ENCODE data around the gene CDK3. TPM values are rescaled to one million over a fixed set of nuclear protein-coding genes. Genes with fewer than 3 reads are reported as not detected.

Gene CDK3
- total and polyA plus RNA-seq, 9 of the 15 experiments (the other 6 are each of a cell fraction or from before 2014, with no cell fraction given): 0.55 to 8.2 (median 4.7) TPM

DNA sequence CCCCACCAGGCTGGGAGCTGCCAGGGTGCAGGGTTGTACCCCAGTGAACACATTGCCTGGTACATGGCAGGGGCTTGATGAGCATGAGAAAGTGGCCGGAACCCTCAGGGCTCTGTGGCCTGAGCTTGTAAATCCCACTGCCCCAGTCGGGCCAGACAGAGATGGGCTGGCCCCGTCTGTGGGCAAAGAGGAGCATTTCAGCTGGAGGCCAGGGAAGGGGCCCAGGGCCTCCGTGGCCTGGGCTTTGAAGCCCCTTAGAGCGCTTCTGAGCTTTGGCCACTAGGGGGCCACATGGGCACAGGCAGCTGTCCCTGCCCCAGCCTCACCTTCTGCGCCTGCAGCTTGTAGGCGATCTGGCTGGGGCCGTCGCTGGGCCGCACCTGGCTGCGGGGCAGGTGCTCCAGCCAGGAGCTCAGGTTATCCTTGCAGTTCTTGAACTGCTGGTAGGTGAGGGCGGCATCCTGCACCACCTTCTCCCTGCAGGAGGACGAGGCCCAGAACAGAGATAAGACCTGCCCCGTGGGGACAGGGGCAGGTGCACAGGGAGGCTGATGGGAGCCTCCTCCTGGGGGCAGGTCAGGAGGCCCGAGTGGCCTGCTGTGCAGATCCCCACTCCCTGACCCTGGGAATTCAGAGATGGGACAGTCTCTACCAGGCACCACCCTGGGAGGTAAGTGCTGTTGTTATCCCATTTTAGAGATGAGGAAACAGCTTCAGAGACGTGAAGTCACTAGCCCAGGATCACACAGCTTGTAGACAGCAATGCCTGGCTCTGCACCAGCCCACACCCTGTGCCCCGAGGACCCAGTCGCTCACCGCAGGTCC lies 13.7 kb downstream of the CDK3 start (continued):
- TF ChIP-seq HNRNPL (IDR thresholded peaks at IDR 0.05; ENCODE audit: low read depth, low read length) (no peak), BCOR (IDR thresholded peaks at IDR 0.05) (peak; percentile 53; the same call in 1 of the 2 replicates), ZFPM2 (CRISPR knock-in tag; IDR thresholded peaks at IDR 0.05) (no peak), JUND (IDR thresholded peaks at IDR 0.05; ENCODE audit: borderline replicate concordance, low read depth, low read length) (no peak), JUND (tag; IDR thresholded peaks at IDR 0.05; ENCODE audit: borderline replicate concordance, low read depth, low read length) (no peak), ZBTB7A (IDR thresholded peaks at IDR 0.05; ENCODE audit: borderline replicate concordance, control insufficient read depth, low read depth, low read length) (peak; percentile 91), E2F3 (CRISPR knock-in tag; IDR thresholded peaks at IDR 0.05) (0 out of 2 replicates have a peak, but pooled peaks have one; percentile 16), POLR3G (IDR thresholded peaks at IDR 0.05; ENCODE audit: extremely low read depth, insufficient read length, insufficient replicate concordance) (no peak), RAD21 (CRISPR knock-in tag; conservative IDR thresholded peaks at IDR 0.05 in 1 of 2, IDR thresholded peaks at IDR 0.05 in 1 of 2) (peak; percentile 79 to 96), KDM1A (IDR thresholded peaks at IDR 0.05) (peak in 1 of 2 experiments; percentile 31; a peak in 1 of 4 replicates), TAF9B (IDR thresholded peaks at IDR 0.05; ENCODE audit: partially characterized antibody) (no peak), DIDO1 (tag; IDR thresholded peaks at IDR 0.05; ENCODE audit: low read depth) (no peak), ZNF175 (CRISPR knock-in tag; IDR thresholded peaks at IDR 0.05; ENCODE audit: low read depth) (no peak), ZNF586 (CRISPR knock-in tag; conservative IDR thresholded peaks at IDR 0.05) (no peak), MTA2 (IDR thresholded peaks at IDR 0.05; ENCODE audit: low read depth) (no peak)
- TF ChIP-seq, protein P1, sequence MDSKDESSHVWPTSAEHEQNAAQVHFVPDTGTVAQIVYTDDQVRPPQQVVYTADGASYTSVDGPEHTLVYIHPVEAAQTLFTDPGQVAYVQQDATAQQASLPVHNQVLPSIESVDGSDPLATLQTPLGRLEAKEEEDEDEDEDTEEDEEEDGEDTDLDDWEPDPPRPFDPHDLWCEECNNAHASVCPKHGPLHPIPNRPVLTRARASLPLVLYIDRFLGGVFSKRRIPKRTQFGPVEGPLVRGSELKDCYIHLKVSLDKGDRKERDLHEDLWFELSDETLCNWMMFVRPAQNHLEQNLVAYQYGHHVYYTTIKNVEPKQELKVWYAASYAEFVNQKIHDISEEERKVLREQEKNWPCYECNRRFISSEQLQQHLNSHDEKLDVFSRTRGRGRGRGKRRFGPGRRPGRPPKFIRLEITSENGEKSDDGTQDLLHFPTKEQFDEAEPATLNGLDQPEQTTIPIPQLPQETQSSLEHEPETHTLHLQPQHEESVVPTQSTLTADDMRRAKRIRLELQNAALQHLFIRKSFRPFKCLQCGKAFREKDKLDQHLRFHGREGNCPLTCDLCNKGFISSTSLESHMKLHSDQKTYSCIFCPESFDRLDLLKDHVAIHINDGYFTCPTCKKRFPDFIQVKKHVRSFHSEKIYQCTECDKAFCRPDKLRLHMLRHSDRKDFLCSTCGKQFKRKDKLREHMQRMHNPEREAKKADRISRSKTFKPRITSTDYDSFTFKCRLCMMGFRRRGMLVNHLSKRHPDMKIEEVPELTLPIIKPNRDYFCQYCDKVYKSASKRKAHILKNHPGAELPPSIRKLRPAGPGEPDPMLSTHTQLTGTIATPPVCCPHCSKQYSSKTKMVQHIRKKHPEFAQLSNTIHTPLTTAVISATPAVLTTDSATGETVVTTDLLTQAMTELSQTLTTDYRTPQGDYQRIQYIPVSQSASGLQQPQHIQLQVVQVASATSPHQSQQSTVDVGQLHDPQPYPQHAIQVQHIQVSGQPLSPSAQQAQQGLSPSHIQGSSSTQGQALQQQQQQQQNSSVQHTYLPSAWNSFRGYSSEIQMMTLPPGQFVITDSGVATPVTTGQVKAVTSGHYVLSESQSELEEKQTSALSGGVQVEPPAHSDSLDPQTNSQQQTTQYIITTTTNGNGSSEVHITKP (IDR thresholded peaks at IDR 0.05; ENCODE audit: partially characterized antibody): no peak
- TF ChIP-seq, protein P2, sequence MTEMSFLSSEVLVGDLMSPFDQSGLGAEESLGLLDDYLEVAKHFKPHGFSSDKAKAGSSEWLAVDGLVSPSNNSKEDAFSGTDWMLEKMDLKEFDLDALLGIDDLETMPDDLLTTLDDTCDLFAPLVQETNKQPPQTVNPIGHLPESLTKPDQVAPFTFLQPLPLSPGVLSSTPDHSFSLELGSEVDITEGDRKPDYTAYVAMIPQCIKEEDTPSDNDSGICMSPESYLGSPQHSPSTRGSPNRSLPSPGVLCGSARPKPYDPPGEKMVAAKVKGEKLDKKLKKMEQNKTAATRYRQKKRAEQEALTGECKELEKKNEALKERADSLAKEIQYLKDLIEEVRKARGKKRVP (CRISPR knock-in tag; IDR thresholded peaks at IDR 0.05): no peak
- TF ChIP-seq, protein P3, sequence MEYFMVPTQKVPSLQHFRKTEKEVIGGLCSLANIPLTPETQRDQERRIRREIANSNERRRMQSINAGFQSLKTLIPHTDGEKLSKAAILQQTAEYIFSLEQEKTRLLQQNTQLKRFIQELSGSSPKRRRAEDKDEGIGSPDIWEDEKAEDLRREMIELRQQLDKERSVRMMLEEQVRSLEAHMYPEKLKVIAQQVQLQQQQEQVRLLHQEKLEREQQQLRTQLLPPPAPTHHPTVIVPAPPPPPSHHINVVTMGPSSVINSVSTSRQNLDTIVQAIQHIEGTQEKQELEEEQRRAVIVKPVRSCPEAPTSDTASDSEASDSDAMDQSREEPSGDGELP (CRISPR knock-in tag; IDR thresholded peaks at IDR 0.05; ENCODE audit: borderline replicate concordance): peak; percentile 83; the same call in 1 of the 2 replicates
- TF ChIP-seq, protein P4, sequence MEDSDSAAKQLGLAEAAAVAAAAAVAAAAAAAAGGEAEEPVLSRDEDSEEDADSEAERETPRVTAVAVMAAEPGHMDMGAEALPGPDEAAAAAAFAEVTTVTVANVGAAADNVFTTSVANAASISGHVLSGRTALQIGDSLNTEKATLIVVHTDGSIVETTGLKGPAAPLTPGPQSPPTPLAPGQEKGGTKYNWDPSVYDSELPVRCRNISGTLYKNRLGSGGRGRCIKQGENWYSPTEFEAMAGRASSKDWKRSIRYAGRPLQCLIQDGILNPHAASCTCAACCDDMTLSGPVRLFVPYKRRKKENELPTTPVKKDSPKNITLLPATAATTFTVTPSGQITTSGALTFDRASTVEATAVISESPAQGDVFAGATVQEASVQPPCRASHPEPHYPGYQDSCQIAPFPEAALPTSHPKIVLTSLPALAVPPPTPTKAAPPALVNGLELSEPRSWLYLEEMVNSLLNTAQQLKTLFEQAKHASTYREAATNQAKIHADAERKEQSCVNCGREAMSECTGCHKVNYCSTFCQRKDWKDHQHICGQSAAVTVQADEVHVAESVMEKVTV (CRISPR knock-in tag; IDR thresholded peaks at IDR 0.05): 0 out of 2 replicates have a peak, but pooled peaks have one; percentile 19
- TF ChIP-seq, protein P5, sequence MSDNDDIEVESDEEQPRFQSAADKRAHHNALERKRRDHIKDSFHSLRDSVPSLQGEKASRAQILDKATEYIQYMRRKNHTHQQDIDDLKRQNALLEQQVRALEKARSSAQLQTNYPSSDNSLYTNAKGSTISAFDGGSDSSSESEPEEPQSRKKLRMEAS (CRISPR knock-in tag; IDR thresholded peaks at IDR 0.05): peak; percentile 36; the same call in 1 of the 2 replicates

Data from K562 (cell line).